ENCODE results near the gene SETBP1. TPM values are rescaled to one million over a fixed set of nuclear protein-coding genes. Genes with fewer than 3 reads are reported as not detected.

SETBP1 gene
- total and polyA plus RNA-seq, 2 of the 8 experiments (the other 6 are each of a cell fraction or from before 2014, with no cell fraction given), result 2.0 to 6.5 TPM

DNA sequence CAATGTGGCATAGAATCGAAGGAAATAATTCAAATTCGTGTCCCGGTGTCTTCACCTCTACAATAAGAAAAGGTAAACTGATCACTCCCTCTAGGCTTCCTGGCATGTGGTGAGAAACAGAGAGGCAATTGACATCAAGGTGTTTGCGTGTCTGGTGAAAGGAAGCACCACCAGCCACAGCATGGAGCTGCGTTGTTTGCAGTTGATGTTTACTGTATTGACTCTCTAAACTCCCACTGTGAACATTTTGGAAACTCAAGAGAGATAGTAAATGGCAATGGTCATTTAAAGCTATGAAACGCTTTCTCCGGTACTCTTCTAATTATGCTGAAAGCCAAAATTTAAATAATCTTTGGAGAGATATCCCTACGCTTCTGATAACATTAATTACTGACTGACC is 82.6 kb downstream of the SETBP1 start:
- CTCF ChIA-PET (ENCODE audit: partially characterized antibody), result no interaction called here
- TF ChIP-seq, protein P1, sequence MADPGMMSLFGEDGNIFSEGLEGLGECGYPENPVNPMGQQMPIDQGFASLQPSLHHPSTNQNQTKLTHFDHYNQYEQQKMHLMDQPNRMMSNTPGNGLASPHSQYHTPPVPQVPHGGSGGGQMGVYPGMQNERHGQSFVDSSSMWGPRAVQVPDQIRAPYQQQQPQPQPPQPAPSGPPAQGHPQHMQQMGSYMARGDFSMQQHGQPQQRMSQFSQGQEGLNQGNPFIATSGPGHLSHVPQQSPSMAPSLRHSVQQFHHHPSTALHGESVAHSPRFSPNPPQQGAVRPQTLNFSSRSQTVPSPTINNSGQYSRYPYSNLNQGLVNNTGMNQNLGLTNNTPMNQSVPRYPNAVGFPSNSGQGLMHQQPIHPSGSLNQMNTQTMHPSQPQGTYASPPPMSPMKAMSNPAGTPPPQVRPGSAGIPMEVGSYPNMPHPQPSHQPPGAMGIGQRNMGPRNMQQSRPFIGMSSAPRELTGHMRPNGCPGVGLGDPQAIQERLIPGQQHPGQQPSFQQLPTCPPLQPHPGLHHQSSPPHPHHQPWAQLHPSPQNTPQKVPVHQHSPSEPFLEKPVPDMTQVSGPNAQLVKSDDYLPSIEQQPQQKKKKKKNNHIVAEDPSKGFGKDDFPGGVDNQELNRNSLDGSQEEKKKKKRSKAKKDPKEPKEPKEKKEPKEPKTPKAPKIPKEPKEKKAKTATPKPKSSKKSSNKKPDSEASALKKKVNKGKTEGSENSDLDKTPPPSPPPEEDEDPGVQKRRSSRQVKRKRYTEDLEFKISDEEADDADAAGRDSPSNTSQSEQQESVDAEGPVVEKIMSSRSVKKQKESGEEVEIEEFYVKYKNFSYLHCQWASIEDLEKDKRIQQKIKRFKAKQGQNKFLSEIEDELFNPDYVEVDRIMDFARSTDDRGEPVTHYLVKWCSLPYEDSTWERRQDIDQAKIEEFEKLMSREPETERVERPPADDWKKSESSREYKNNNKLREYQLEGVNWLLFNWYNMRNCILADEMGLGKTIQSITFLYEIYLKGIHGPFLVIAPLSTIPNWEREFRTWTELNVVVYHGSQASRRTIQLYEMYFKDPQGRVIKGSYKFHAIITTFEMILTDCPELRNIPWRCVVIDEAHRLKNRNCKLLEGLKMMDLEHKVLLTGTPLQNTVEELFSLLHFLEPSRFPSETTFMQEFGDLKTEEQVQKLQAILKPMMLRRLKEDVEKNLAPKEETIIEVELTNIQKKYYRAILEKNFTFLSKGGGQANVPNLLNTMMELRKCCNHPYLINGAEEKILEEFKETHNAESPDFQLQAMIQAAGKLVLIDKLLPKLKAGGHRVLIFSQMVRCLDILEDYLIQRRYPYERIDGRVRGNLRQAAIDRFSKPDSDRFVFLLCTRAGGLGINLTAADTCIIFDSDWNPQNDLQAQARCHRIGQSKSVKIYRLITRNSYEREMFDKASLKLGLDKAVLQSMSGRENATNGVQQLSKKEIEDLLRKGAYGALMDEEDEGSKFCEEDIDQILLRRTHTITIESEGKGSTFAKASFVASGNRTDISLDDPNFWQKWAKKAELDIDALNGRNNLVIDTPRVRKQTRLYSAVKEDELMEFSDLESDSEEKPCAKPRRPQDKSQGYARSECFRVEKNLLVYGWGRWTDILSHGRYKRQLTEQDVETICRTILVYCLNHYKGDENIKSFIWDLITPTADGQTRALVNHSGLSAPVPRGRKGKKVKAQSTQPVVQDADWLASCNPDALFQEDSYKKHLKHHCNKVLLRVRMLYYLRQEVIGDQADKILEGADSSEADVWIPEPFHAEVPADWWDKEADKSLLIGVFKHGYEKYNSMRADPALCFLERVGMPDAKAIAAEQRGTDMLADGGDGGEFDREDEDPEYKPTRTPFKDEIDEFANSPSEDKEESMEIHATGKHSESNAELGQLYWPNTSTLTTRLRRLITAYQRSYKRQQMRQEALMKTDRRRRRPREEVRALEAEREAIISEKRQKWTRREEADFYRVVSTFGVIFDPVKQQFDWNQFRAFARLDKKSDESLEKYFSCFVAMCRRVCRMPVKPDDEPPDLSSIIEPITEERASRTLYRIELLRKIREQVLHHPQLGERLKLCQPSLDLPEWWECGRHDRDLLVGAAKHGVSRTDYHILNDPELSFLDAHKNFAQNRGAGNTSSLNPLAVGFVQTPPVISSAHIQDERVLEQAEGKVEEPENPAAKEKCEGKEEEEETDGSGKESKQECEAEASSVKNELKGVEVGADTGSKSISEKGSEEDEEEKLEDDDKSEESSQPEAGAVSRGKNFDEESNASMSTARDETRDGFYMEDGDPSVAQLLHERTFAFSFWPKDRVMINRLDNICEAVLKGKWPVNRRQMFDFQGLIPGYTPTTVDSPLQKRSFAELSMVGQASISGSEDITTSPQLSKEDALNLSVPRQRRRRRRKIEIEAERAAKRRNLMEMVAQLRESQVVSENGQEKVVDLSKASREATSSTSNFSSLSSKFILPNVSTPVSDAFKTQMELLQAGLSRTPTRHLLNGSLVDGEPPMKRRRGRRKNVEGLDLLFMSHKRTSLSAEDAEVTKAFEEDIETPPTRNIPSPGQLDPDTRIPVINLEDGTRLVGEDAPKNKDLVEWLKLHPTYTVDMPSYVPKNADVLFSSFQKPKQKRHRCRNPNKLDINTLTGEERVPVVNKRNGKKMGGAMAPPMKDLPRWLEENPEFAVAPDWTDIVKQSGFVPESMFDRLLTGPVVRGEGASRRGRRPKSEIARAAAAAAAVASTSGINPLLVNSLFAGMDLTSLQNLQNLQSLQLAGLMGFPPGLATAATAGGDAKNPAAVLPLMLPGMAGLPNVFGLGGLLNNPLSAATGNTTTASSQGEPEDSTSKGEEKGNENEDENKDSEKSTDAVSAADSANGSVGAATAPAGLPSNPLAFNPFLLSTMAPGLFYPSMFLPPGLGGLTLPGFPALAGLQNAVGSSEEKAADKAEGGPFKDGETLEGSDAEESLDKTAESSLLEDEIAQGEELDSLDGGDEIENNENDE (IDR thresholded peaks at IDR 0.05; ENCODE audit: insufficient replicate concordance, low read length), result no peak

More for the DNA sequence above, 82.6 kb downstream of the SETBP1 start:
- Histone ChIP-seq H2AK5ac (ENCODE audit: low read depth, low read length) (no peak overlapping the region), H4K20me1 (replicated peaks in 1 of 2; ENCODE audit: control insufficient read depth in 1 of 2, insufficient read depth in 2 of 2, low read length in 2 of 2) (no peaks in the 10 kb centered on the region), H2BK5ac (ENCODE audit: low read depth, low read length) (no peak overlapping the region), H3K4me3 (ENCODE audit: extremely low read depth in 1 of 4, insufficient read depth in 2 of 4, low read depth in 3 of 4, low read length in 4 of 4) (no peak overlapping the region), H3K23me2 (ENCODE audit: low read depth, low read length) (no peaks in the 10 kb centered on the region), H3K4me2 (ENCODE audit: insufficient read depth in 1 of 2, low read depth in 2 of 2, low read length in 2 of 2) (no peak overlapping the region), H2BK15ac (ENCODE audit: low read length) (no peak overlapping the region), H3K36me3 (ENCODE audit: control insufficient read depth in 2 of 4, insufficient read depth in 4 of 4, low read length in 3 of 4) (no peaks in the 10 kb centered on the region), H3K27ac (ENCODE audit: low read depth, low read length) (no peak overlapping the region), H3K9ac (replicated peaks in 1 of 4; ENCODE audit: extremely low read depth in 1 of 4, low read depth in 3 of 4, low read length in 3 of 4) (no peak overlapping the region), H3K9me3 (ENCODE audit: insufficient read depth in 2 of 2, low read depth in 1 of 2, low read length in 1 of 2) (no peaks in the 10 kb centered on the region), H3K27me3 (replicated peaks in 1 of 4; ENCODE audit: control insufficient read depth in 3 of 4, extremely low read depth in 1 of 4, insufficient read depth in 3 of 4, low read length in 3 of 4) (no peaks in the 10 kb centered on the region), H3K4me1 (replicated peaks in 1 of 4; ENCODE audit: control insufficient read depth in 3 of 4, insufficient read depth in 4 of 4, low read length in 3 of 4) (0 out of 7 replicates have a peak, but pooled peaks cover 0 to 2% (median under 1%) of the 10 kb centered on the region in 4 experiments), H3K14ac (ENCODE audit: insufficient read length) (no peak overlapping the region), H4K91ac (replicated peaks; ENCODE audit: insufficient read length, low read length) (no peak overlapping the region), H2BK20ac (ENCODE audit: low read length) (no peak overlapping the region), H4K8ac (ENCODE audit: extremely low read depth, insufficient read depth, low read length) (no peak overlapping the region), H3K79me1 (ENCODE audit: low read depth, low read length) (no peaks in the 10 kb centered on the region), H4K5ac (ENCODE audit: insufficient read length, low read depth, low read length) (no peak overlapping the region), H3K23ac (ENCODE audit: insufficient read length) (no peak overlapping the region), H2AFZ (ENCODE audit: low read length) (no peak overlapping the region), H3K18ac (ENCODE audit: extremely low read depth, low read length) (no peak overlapping the region), H3K4ac (replicated peaks; ENCODE audit: insufficient read length, low read depth, low read length) (no peak overlapping the region), H2BK120ac (replicated peaks; ENCODE audit: low read depth, low read length) (no peak overlapping the region), H3K79me2 (ENCODE audit: control insufficient read depth in 1 of 2, insufficient read depth in 2 of 2, low read length in 2 of 2) (no peaks in the 10 kb centered on the region), H2BK12ac (ENCODE audit: low read depth, low read length) (no peak overlapping the region), H3K56ac (replicated peaks; ENCODE audit: insufficient read length, low read depth, low read length) (no peak overlapping the region)
- WGBS, 2 experiments (ENCODE audit: extremely low coverage in 1 of 2, insufficient coverage in 1 of 2, insufficient read length in 1 of 2, insufficient replicate concordance in 2 of 2, low coverage in 1 of 2, low lambda C conversion rate in 2 of 2, missing lambda C conversion rate in 1 of 2), result 97% methylated on average over 8 of the region's 8 CpGs; no CpG with 5 or more reads in 1 of the 2 experiments
- DNase-seq (ENCODE audit: low read depth in 1 of 2, low spot score in 2 of 2), result no peak
- POLR2A ChIA-PET (ENCODE audit: partially characterized antibody), result no interaction called here
- FAIRE-seq, result no peak

Data from H1 (cell line).